Measurements from ENCODE around the gene GLG1. TPM values are rescaled to one million over a fixed set of nuclear protein-coding genes. Genes with fewer than 3 reads are reported as not detected.

The GLG1 gene
- total RNA-seq, 1 donor from 2014 or later = 102 TPM

DNA sequence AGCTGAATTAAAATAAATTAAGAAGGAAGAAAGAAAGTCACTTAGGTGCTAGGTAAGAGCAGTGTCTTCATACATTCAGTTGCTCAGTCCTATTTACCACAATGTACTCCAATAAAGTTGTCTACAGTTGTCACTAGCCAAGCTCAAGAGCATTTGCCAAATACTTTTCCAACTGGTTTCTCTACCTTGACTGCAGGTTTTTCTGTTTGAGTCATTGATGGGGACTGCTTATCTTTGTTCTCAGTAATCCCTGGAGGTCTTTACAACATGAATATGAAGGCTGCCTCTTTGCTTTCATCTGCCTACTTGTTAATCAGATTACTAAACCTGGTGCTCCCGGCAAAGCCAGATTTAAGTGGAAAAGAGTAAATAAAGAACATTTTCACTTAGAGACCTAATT lies 121.0 kb downstream of the GLG1 start:
- no peak for DNase-seq (ENCODE audit: low spot score)

DNA sequence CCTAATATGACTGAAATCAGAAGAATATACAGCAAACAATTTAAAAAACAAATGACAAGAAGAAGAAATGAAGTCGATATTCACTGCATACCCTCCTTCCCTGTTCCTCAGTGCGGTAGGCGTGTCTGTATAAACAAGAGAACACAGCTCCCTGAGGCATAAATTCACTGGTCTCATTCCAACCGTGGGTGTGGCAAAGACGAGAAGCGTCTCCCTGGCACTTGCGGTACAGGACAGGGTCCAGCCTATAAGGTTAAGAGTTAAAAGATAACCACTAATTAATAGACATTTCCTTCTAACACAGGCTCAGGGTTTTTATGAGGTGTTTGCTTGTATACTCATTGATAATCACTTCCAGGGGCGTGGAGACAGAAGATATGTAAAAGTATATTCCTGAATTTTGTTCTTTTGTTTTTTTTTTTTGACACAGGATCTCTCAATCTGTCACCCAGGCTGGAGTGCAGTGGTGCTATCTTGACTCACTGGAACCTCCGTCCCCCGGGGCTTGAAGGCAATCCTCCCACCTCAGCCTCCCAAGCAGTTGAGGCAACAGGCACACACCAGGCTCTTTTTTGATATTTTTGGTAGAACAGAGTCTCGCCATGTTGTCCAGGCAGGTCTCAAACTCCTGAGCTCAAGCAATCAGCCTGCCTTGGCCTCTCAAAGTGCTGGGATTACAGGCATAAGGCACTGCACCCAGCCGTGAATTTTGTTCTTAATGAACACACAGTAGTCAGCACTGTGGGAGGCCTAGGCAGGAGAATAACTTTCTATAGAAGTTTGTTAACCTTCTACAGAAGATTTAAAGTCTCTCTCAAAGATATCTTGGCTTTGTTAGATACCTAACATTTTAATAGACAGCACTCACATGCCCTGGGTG lies 126.5 kb downstream of the GLG1 start:
- no peak for DNase-seq (ENCODE audit: low spot score)

DNA sequence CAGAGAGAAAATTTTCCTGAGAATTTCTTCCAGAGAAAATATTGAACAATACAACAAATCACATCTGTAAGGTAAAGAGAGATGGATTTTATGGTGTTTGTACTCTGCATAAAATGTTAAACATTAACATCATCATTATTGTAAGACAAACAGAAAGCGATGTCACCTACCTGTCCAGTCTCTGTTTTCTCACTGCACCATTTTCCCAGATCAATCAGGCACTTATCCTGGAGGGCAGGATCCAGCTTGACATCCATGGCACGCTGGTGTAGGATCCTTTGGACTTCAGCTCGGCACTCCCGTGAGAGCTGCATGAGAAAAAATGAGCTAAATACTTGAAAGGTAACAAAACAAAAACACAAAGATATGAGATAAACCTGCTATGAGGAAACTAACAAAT lies 129.7 kb downstream of the GLG1 start:
- DNase-seq (ENCODE audit: low spot score) = no peak

DNA sequence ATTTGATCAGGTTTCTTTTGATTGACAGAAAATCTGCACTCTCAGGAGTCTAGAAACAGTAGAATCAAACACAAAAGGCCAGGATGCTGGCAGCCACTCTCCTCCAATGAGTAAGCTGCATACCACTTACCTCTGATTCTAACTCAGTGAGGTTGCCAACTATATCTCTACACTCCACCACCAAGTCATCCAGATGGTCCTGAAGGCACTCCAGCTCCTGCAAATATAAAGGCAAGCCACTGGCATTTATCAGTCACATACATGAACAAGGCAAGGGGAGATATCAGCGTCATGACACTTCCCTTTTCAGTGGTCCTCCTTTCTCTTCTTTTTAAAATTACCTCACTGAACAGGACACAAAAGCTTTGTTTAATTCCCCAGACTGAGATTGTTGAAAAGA lies 132.5 kb downstream of the GLG1 start:
- no peak for DNase-seq (ENCODE audit: low spot score)

DNA sequence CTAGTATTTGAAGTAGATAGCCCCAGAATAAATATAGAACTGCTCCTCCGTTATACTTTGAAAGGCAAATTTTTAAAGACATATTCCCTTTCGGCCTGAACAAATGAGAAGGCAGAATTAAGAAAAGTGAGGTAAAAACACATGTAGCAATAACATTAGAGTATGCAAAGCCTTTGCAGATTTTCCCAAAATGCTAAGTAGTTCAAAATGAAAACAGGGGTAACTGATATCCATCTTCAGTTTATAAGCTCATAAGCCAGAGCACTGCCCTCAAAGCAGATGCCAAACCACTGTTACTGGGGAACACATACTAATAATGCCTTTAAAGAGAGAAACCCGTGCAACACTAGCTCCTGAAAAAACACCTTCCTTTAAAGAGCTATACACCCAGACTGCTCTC lies 134.4 kb downstream of the GLG1 start:
- DNase-seq (ENCODE audit: low spot score) = no peak

DNA sequence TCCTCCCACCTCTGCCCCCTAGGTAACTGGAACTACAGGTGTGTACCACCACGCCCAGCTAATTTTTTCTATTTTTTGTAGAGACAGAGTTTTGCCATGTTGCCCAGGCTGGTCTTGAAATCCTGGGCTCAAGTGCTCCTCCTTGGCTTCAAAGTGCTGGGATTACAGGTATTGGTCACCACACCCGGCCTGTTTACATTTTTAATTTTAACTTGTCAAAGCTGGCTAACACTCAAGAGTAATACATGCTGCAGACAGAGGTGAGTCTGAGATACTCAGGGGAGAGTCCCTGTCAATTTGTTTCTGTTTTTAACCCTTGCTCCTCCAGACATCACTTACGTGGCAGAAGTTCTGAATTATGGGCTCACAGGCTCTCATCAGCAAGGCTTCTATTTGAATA lies 134.9 kb downstream of the GLG1 start:
- no peak for DNase-seq (ENCODE audit: low spot score)

DNA sequence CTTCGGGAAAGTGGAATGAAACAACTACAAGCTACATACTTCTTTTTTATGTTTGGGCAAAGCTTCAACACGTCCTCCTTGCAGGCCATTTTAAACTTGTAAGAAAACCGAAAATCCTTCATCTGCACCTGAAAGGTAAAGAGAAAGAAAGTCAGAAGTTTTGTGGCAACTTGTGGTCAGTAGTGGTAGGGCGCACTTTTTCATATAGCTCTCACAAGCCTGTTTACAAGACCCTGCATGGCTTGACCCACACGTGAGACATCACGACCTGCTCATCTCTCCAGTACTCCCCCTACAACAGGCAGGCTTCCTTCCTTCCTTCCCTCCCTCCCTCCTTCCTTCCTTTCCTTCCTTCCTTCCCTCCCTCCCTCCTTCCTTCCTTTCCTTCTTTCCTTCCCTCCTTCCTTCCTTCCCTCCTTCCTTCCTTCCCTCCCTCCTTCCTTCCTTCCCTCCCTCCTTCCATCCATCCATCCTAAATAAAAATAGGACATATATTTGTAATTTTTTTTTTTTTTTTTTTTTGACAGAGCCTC lies 136.9 kb downstream of the GLG1 start:
- DNase-seq (ENCODE audit: low spot score) = no peak

DNA sequence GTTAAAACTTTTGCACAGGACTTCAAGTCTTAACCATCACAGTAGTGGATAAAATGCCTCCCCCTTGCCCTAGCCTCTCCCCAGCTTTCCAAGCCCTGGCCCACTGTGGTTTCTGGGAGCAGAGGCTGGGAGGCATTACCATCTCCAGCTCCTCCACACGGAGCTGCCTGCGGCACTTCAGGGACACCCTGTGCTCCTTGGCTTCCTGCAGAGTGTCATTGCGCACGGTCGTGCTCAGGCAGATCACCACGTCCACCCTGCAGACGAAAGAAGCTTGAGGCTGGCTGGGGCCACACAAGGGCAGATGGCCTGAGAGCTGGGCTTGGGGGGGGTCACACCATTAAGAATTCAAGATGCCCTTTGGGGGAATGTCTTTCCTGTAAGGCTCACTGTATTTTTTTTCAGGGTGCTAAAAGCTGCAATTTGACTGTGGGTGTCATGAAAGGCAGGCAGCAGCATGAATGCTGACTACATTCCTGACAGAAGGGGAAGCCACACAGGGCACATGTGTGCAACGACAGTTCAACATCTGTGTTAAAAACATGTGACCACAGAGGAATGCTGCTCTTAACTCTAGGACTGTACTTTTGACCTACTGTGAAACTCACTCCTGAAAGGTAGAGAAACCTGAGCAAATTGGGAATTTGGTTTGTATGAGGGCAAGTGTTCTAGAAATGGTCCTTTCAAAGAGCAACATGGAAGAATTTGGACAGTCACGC lies 137.9 kb downstream of the GLG1 start:
- no peak for DNase-seq (ENCODE audit: low spot score)

DNA sequence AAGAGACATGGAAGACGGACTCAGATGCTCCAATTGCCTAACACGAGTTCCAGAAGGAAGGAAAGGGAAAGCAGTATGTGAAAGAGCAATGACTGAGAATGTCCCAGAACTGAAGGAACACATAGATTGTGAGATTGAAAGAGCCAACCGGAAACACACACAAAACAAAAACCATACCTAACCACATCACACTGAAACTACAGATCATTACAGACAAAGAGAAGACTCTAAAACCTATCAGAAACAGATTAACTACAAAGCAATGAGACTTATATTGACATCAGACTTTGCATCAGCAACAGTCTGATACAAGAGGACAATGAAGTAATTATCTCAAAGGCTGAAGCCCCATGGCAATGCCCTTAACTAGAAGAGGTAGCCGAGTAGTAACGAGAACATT lies 140.0 kb downstream of the GLG1 start:
- no peak for DNase-seq (ENCODE audit: low spot score)

DNA sequence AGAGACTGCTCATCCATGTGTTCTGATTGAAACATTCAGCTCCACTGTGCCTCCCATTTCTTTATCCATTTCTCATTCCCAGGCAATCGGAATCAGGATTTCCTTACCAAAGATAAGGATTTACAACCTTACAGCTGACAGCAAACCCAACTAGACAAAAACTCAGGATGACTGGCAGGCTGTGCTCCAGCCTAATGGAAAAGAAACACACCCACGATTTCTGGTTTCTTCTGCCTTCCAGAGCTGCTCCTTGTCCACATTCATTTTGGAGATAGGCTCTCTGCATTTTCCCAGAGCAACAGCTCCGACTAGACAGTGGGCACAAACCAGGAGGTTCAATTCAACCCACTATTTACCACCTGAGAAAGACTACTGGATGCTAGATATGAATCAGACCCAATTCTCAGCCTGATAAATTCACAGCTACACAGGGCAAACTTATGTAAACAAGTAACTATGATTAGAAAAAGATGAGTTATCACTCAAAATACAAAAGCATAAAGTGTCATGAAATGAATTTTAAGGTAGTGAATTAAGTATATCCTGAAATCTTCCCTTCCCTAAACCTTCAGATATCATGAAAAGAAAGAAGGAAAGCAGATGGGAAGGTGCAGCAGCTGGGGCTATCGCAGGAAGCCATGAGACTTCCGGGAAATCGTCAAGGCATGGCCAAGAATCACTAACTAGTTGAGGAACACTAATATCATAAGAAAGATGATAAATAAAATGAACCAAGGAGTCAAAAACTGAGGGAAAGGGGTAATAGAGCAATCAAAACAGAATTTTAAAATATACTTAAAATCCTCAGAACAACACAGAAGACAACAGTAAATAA lies 140.8 kb downstream of the GLG1 start:
- no peak for DNase-seq (ENCODE audit: low spot score)

DNA sequence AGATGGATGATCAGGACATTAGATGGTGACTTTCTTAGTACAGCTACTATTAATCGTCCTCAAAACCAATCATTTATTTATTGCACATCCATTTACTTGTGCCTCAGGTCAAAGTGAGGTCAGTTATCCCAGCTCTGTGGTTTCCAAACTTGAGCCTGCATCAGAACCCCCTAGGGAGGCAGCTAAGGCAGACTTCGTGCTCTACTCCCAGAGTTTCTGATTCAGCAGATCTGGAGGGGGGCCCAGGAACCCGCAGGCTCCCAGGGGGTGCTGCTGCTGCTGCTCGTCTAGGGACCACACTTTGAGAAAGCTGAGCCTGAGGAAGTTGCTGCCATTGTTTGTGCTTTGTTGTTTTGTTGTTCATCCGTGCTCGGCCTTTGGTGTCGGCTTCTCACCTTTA lies 141.6 kb downstream of the GLG1 start:
- no peak for DNase-seq (ENCODE audit: low spot score)

DNA sequence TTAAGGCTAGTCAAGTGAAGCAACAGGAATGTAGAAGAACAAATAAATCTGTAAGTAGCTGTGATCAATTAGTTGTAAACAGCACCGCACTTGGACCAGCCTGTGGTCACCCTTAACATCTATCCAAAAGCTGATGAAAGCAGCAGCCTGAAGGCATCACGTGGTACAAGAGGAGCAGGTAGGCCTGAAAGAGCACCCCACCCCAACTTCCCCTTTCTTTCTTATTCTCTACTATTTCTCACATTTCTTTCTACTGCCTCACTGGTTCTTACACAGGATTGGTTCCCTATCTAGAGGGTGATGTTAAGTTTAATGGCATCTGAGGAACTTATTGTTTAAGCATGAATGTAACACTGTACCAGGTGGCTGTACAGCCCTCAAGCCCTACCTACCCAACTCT lies 143.0 kb downstream of the GLG1 start:
- no peak for DNase-seq (ENCODE audit: low spot score)

DNA sequence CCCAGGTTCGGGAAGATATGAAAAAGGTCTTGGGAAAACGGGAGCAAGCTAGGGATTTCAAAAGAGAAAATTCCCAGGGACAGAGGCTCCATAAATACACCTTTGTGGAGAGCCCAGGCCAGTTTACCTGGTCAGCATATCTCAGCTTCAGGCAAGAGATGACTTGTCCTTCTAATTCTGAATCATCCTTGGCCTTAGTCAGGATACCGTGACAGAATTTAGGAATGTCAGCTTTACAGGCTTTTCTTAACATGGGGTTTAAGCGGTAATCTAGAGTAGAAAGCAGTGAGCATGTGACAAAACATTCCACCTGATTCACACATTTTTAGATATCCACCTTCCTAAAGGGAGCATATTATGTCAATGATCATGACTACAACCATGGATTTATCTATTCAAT lies 144.6 kb downstream of the GLG1 start:
- no peak for DNase-seq (ENCODE audit: low spot score)

DNA sequence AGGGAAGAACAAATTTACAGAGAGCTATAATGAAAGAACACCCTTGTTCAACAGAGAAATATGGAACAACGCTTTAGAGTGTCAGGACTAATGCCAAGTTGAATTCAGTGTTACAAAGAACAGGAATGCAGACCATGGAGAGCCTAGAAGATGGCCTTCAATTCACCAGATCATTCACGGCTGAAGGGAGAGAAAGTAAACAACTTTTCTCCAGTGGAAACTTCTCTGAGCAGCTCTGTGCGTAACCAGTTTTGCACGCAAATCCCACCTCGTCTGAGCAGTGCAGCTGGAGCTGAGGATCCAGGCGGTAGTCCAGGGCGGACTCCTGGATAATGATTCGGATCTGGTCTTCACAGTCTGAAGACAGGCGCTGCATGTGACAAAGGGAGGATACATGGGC lies 145.1 kb downstream of the GLG1 start:
- peak; percentile 57 for DNase-seq (ENCODE audit: low spot score)

DNA sequence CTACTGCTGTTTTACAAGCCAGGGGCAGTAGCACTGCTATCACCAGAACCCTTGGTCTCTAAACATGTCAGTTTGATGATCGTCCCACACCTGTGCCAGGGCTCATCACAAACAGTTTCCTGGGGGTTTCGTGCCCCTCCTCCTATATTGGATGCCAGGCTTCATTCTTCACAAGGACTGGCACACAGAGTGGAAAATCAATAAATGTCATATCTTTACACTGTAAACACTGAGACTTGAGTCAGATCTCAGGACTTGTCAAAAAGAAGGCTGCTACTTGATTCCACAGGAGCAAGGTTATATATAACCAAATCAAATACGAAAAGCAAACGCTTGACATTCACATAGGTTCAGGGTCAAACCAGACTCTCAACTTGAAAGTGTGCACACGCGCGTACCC lies 146.4 kb downstream of the GLG1 start:
- DNase-seq (ENCODE audit: low spot score) = no peak

DNA sequence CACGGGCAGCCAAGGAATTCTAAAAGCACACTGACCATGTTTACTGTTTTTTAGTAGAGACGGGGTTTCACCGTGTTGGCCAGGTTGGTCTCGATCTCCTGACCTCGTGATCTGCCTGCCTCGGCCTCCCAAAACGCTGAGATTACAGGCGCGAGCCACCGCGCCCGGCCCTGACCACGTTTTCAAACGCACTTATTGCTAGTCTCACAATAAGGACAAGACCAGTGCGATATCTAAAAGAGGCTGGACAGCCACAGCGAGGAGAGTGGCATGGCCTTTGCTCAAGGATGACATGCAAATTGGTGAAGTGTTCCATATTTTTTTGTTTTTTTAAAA lies 150.7 kb downstream of the GLG1 start:
- peak; percentile 74 for DNase-seq (ENCODE audit: low spot score)

DNA sequence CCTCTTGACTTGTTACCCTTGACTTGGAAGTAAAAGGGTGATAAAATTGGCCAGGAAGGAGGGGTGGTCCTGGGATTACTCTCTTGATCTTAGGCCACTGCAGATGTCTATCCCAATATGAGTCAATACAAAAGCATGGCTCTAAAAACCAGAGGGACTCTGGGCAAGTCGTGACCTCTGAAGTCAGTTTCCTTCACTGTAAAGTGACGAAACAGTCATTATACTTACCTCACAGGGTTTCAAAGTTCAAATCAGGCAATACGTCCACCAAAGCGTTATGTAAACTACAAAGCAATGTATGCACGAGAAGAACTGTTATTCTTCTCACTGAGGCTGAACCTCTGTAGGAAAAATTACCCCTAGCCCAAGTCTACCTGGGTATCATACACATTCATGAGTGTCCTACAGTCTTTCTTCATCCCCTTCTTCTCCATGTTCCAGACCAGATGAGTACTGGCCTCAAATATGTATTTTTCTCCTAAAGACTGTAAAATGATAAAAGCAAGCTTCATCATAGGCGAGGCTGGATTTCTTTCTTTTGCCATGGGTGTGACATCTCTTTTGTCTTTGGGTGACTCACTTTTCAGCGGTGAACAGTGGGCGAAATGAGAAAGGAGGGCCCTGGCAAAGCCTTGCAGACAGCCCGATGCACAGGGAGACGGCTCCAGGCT lies 151.2 kb downstream of the GLG1 start:
- DNase-seq (ENCODE audit: low spot score) = no peak

DNA sequence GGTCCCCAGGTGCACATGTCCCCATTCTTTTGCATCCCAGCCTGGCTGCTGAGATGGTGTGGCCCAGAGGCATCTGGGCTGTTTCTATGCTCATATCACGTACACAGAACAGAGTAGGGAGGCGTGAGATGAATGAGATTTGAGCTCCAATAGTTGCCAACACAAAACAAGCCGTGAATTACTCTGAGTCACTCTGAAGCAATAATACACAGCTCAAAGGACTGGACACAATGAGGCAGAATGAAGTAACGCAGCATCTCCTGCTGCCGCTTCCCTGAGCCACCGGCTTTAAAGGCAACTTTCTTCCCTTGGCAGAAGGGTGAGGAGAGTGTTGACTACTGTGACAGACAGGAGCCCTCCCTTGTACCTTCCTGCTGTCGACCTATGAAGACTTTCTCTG lies 151.7 kb downstream of the GLG1 start:
- peak; percentile 16 for DNase-seq (ENCODE audit: low spot score)

DNA sequence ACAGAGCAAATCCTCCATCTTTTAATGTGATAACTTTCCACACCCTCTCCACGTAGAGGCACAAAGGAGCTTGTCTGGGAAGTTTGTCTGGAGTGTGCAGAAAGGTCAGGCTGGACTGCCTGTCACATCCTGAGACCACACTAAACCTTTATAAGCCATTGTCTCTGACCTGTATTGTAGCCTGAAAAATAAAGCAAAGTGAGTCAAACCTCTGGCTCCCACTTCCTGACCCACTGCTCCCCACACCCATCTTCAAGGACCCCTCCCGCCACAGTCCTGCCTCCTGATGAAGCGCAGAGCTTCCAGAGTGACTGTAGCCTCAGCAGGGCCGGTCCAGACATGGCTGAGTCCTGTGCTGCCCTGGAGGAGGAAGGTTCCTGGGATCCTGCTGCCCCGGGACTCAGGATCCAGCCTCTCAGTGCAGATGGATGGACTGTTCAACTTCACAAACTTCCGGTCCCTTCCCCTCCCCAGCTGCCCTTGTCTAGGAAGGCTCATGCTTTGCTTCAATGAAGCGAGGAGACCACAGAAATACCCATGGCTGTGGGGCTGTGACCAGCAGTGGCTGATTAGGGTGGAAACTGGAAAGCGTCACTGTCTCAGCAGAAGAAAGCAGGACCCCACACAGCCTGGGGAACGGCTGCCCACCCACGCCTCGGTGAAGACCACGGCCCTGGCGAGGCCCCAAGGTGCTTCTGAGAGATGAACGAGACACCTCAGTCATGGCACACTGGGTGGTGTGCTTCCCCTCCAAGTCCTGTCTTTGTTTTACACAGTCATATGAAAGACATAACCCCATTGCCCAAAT lies 154.8 kb downstream of the GLG1 start:
- peak; percentile 86 for DNase-seq (ENCODE audit: low spot score)
